HepG2 (cell line): ENCODE results near the gene PTH1R. TPM values are rescaled to one million over a fixed set of nuclear protein-coding genes. Genes with fewer than 3 reads are reported as not detected.
A peak's percentile ranks its signal among the peaks of the same experiment; 100 is the strongest.

Source experiments
- CEBPB ChIP-seq: IDR thresholded peaks from 2 replicates; pipeline ENCODE4 v1.6.1; 2011; ENCODE audit warnings: low read depth, low read length, improper control_type of control experiment, borderline replicate concordance
- CSRNP1 ChIP-seq: sonication (generic); formaldehyde crosslinking; IDR thresholded peaks from 2 replicates; pipeline ENCODE4 v1.8.1; 2023; ENCODE audit warnings: mild to moderate bottlenecking, missing genetic modification reagents
- ETV5 ChIP-seq: IDR thresholded peaks from 2 replicates; pipeline ENCODE4 v1.6.1; 2018; ENCODE audit warnings: missing biosample characterization, missing genetic modification reagents, inconsistent platforms, borderline replicate concordance
- ONECUT2 ChIP-seq: sonication (generic); formaldehyde crosslinking; IDR thresholded peaks from 2 replicates; pipeline ENCODE4 v1.4.0; 2020; ENCODE audit warnings: missing genetic modification reagents
- REXO4 ChIP-seq: sonication (generic); formaldehyde crosslinking; IDR thresholded peaks from 2 replicates; pipeline ENCODE4 v1.8.0; 2022; ENCODE audit warnings: missing genetic modification reagents, mild to moderate bottlenecking, borderline replicate concordance
- SAP130 ChIP-seq: IDR thresholded peaks from 2 replicates; pipeline ENCODE4 v1.6.1; 2016; ENCODE audit warnings: low read depth
- SATB2 ChIP-seq: sonication (generic); formaldehyde crosslinking; IDR thresholded peaks from 2 replicates; pipeline ENCODE4 v1.5.0; 2020; ENCODE audit warnings: missing genetic modification reagents
- SIX4 ChIP-seq: sonication (generic); formaldehyde crosslinking; IDR thresholded peaks from 2 replicates; pipeline ENCODE4 v1.4.0; 2020; ENCODE audit warnings: missing genetic modification reagents
- SNAPC2 ChIP-seq: sonication (generic); formaldehyde crosslinking; IDR thresholded peaks from 2 replicates; pipeline ENCODE4 v1.8.1; 2022; ENCODE audit warnings: mild to moderate bottlenecking, missing genetic modification reagents
- SP4 ChIP-seq: sonication (generic); formaldehyde crosslinking; IDR thresholded peaks from 2 replicates; pipeline ENCODE4 v1.8.1; 2023; ENCODE audit warnings: mild to moderate bottlenecking, missing genetic modification reagents
- TFE3 ChIP-seq: IDR thresholded peaks from 2 replicates; pipeline ENCODE4 v1.6.1; 2016
- THRA ChIP-seq: sonication (generic); formaldehyde crosslinking; IDR thresholded peaks from 2 replicates; pipeline ENCODE4 v1.4.0; 2020; ENCODE audit warnings: missing genetic modification reagents, borderline replicate concordance
- TP53 ChIP-seq: sonication (generic); formaldehyde crosslinking; conservative IDR thresholded peaks from 2 replicates; pipeline ENCODE4 v1.4.0; 2020; ENCODE audit warnings: missing genetic modification reagents
- ZFY ChIP-seq: sonication (generic); formaldehyde crosslinking; IDR thresholded peaks from 2 replicates; pipeline ENCODE4 v1.4.0; 2020; ENCODE audit warnings: missing genetic modification reagents
- ZHX2 ChIP-seq, 2 experiments: sonication (generic) in 1 of 2; formaldehyde crosslinking in 1 of 2; IDR thresholded peaks; 2 replicates each; pipeline versions ENCODE4 v1.6.1 to v1.9.0; 2014 to 2022; ENCODE audit warnings: antibody characterized with exemption in 1 of 2, borderline replicate concordance in 1 of 2, inconsistent platforms in 1 of 2, low read depth in 1 of 2, missing genetic modification reagents in 1 of 2
- ZNF136 ChIP-seq: sonication (generic); formaldehyde crosslinking; IDR thresholded peaks from 2 replicates; pipeline ENCODE4 v1.8.1; 2022; ENCODE audit warnings: low read depth, mild to moderate bottlenecking, moderate library complexity, missing genetic modification reagents
- ZNF569 ChIP-seq: sonication (generic); formaldehyde crosslinking; IDR thresholded peaks from 2 replicates; pipeline ENCODE4 v1.5.0; 2020; ENCODE audit warnings: mild to moderate bottlenecking, missing genetic modification reagents, moderate library complexity, borderline replicate concordance
- ZSCAN9 ChIP-seq: IDR thresholded peaks from 2 replicates; pipeline ENCODE4 v1.6.1; 2016; ENCODE audit warnings: borderline replicate concordance
- polyA plus RNA-seq, 8 experiments: library from polyadenylated mRNA; depleted of rRNA in 3 of 8; stranded (reverse) in 7 of 8; unstranded in 1 of 8; fragments of >200 nt; fragmentation: Illumina TruSeq in 4 of 8; extraction: Trizol in 4 of 8; gene quantifications; 2 replicates each; pipeline versions ENCODE4 v1.2.1 to v1.2.3, GENCODE V29; 2011 to 2016; ENCODE audit warnings: low read depth in 4 of 8, missing spikeins in 1 of 8, mixed read lengths in 1 of 8; ENCODE audit not compliant: insufficient read depth in 1 of 8
- total RNA-seq, 5 experiments: library from RNA; depleted of rRNA; stranded (reverse); fragments of >200 nt; fragmentation: Illumina TruSeq; extraction: Trizol; gene quantifications; 2 replicates each; pipeline ENCODE4 v1.2.3, GENCODE V29; 2016; ENCODE audit warnings: low read depth in 1 of 5

PTH1R gene
- total and polyA plus RNA-seq, 2 of the 13 experiments (the other 11 are each of a cell fraction or from before 2014, with no cell fraction given): not detected

- TF ChIP-seq ONECUT2 (no peak), SATB2 (no peak), CEBPB (peak; percentile 49; the same call in 1 of the 2 replicates), REXO4 (CRISPR knock-in tag) (no peak), ETV5 (CRISPR knock-in tag) (peak; percentile 40; the same call in 1 of the 2 replicates), ZNF136 (CRISPR knock-in tag) (no peak), SNAPC2 (CRISPR knock-in tag) (no peak), ZHX2 (IDR thresholded peaks at IDR 0.05; ENCODE audit: low read depth) (0 out of 2 replicates have a peak, but pooled peaks have one; percentile 48), ZHX2 (CRISPR knock-in tag; IDR thresholded peaks at IDR 0.05; ENCODE audit: borderline replicate concordance) (no peak), CSRNP1 (no peak), TP53 (CRISPR knock-in tag) (no peak), SIX4 (0 out of 2 replicates have a peak, but pooled peaks have one; percentile 7), TFE3 (CRISPR knock-in tag) (0 out of 2 replicates have a peak, but pooled peaks have one; percentile 17), SP4 (CRISPR knock-in tag) (peak; percentile 14; the same call in 1 of the 2 replicates), ZSCAN9 (CRISPR knock-in tag) (no peak), ZFY (CRISPR knock-in tag) (peak; percentile 33; the same call in 1 of the 2 replicates), SAP130 (CRISPR knock-in tag) (peak; percentile 63; the same call in 1 of the 2 replicates), THRA (CRISPR knock-in tag) (peak; percentile 86; the same call in 1 of the 2 replicates), ZNF569 (CRISPR knock-in tag) (no peak)
Observed at GRCh38 chr3:46947981-46948791, 70.7 kb downstream of the PTH1R start (continued).
